ENCODE results near the gene CIDEA. TPM values are rescaled to one million over a fixed set of nuclear protein-coding genes. Genes with fewer than 3 reads are reported as not detected.

CIDEA gene
- total and polyA plus RNA-seq, 9 of the 15 experiments (the other 6 are each of a cell fraction or from before 2014, with no cell fraction given), result not detected

GRCh38 chr18:12271376-12272235 lies 17.4 kb downstream of the CIDEA start (continued):
- TF ChIP-seq TAF7 (tag; IDR thresholded peaks at IDR 0.05), result no peak
- TF ChIP-seq EWSR1 (IDR thresholded peaks at IDR 0.05; ENCODE audit: borderline replicate concordance, low read depth, partially characterized antibody), result no peak
- TF ChIP-seq TOE1 (IDR thresholded peaks at IDR 0.05; ENCODE audit: borderline replicate concordance), result no peak; the same call in 1 of the 2 replicates
- no peak for TF ChIP-seq TOE1 (CRISPR knock-in tag; IDR thresholded peaks at IDR 0.05; ENCODE audit: borderline replicate concordance, low read depth)
- TF ChIP-seq, protein P1, sequence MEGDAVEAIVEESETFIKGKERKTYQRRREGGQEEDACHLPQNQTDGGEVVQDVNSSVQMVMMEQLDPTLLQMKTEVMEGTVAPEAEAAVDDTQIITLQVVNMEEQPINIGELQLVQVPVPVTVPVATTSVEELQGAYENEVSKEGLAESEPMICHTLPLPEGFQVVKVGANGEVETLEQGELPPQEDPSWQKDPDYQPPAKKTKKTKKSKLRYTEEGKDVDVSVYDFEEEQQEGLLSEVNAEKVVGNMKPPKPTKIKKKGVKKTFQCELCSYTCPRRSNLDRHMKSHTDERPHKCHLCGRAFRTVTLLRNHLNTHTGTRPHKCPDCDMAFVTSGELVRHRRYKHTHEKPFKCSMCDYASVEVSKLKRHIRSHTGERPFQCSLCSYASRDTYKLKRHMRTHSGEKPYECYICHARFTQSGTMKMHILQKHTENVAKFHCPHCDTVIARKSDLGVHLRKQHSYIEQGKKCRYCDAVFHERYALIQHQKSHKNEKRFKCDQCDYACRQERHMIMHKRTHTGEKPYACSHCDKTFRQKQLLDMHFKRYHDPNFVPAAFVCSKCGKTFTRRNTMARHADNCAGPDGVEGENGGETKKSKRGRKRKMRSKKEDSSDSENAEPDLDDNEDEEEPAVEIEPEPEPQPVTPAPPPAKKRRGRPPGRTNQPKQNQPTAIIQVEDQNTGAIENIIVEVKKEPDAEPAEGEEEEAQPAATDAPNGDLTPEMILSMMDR (IDR thresholded peaks at IDR 0.05 in 2 of 3, conservative IDR thresholded peaks at IDR 0.05 in 1 of 3; ENCODE audit: insufficient read depth in 2 of 3, low read depth in 1 of 3, low read length in 3 of 3), result peak; percentile 62 to 93 (median 83)
- TF ChIP-seq, protein P2, sequence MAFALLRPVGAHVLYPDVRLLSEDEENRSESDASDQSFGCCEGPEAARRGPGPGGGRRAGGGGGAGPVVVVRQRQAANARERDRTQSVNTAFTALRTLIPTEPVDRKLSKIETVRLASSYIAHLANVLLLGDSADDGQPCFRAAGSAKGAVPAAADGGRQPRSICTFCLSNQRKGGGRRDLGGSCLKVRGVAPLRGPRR (CRISPR knock-in tag; IDR thresholded peaks at IDR 0.05), result no peak
- TF ChIP-seq GATA2 (CRISPR knock-in tag; IDR thresholded peaks at IDR 0.05), result no peak
- TF ChIP-seq, protein P3, sequence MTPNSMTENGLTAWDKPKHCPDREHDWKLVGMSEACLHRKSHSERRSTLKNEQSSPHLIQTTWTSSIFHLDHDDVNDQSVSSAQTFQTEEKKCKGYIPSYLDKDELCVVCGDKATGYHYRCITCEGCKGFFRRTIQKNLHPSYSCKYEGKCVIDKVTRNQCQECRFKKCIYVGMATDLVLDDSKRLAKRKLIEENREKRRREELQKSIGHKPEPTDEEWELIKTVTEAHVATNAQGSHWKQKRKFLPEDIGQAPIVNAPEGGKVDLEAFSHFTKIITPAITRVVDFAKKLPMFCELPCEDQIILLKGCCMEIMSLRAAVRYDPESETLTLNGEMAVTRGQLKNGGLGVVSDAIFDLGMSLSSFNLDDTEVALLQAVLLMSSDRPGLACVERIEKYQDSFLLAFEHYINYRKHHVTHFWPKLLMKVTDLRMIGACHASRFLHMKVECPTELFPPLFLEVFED (CRISPR knock-in tag; conservative IDR thresholded peaks at IDR 0.05), result no peak
- no peak for TF ChIP-seq ZNF408 (CRISPR knock-in tag; IDR thresholded peaks at IDR 0.05; ENCODE audit: low read depth)
- TF ChIP-seq ARHGAP35 (IDR thresholded peaks at IDR 0.05; ENCODE audit: partially characterized antibody), result no peak
- no peak for TF ChIP-seq KAT8 (IDR thresholded peaks at IDR 0.05; ENCODE audit: low read depth)
- no peak for TF ChIP-seq ZNF133 (CRISPR knock-in tag; IDR thresholded peaks at IDR 0.05)
- 0 out of 2 replicates have a peak, but pooled peaks have one; percentile 23 for TF ChIP-seq EGR1 (conservative IDR thresholded peaks at IDR 0.05)
- no peak for TF ChIP-seq GABPB1 (CRISPR knock-in tag; IDR thresholded peaks at IDR 0.05)
- no peak for TF ChIP-seq ZNF239 (CRISPR knock-in tag; IDR thresholded peaks at IDR 0.05)
- TF ChIP-seq CCAR2 (IDR thresholded peaks at IDR 0.05; ENCODE audit: low read depth, low read length), result no peak
- TF ChIP-seq HDAC8 (tag; IDR thresholded peaks at IDR 0.05), result no peak
- no peak for TF ChIP-seq KLF1 (tag; IDR thresholded peaks at IDR 0.05)
- TF ChIP-seq, protein P4, sequence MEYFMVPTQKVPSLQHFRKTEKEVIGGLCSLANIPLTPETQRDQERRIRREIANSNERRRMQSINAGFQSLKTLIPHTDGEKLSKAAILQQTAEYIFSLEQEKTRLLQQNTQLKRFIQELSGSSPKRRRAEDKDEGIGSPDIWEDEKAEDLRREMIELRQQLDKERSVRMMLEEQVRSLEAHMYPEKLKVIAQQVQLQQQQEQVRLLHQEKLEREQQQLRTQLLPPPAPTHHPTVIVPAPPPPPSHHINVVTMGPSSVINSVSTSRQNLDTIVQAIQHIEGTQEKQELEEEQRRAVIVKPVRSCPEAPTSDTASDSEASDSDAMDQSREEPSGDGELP (CRISPR knock-in tag; IDR thresholded peaks at IDR 0.05; ENCODE audit: borderline replicate concordance), result peak; percentile 73; the same call in 1 of the 2 replicates
- no peak; the same call in 1 of the 2 replicates for TF ChIP-seq TRIM28 (IDR thresholded peaks at IDR 0.05)
- TF ChIP-seq PTTG1 (tag; IDR thresholded peaks at IDR 0.05; ENCODE audit: low read depth), result no peak
- TF ChIP-seq ARID3B (CRISPR knock-in tag; IDR thresholded peaks at IDR 0.05; ENCODE audit: borderline replicate concordance), result no peak
- TF ChIP-seq TAF9B (IDR thresholded peaks at IDR 0.05; ENCODE audit: partially characterized antibody), result no peak

Measured in K562 (cell line).